GM18502 (cell line): ENCODE results near the gene RABGGTB.
"Not testable (repeated sequence)": the region's sequence is repeated elsewhere in the genome, so short reads cannot be mapped to it uniquely, and the experiment has no call there.

Experiments used
- ATAC-seq: cut with Tn5 transposase; IDR thresholded peaks from one replicate; pipeline ENCODE4 v1.9.1; 2021; ENCODE audit warnings: mild to moderate bottlenecking; ENCODE audit not compliant: unreplicated experiment, poor library complexity

RABGGTB gene

DNA sequence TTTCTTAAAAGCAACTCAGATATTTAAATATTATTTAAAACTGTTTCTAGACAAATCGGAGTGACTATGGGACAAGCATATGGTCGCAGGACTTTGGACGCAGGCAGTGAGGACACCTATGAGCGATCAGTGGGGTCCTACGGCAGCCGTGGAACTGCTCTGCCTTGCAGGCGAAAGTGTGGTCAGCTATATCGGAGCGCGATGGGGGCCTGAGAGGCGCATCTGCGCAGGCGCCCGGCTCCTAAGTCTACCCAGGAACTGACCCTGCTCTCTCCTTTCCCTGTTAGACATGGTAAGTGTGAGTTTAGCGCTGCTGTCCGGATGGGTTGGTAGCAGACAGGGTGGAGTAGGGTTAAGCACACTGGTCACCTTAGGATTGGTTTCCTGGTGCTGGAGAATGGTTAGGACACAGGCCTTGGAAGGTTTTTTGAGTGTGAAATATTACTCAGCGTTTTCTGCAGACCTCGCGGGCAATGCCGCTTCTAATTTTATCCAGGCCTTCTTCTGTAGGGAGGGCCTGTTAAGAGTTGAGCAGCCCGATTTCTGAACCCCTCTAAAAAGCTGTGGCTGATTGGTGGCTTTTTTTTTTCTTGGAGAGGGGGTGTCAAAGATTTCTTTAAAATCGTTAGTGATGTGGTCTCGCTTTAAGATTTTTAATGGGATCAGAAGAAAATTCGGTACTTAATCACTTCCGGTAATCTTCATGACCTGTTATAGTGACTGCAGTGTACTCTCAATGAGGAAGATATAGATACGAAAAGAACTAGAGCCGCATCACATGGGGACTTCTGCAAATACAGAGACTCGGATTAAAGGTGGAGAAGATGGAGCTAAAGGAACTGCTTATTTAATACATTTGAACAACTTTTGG lies at the start of gene RABGGTB:
TSS of gene RABGGTB (plus strand) at position 274 of the 871 bp plus-strand sequence. CDS start at position 290, 16 bp downstream.
- peak; percentile 68 for ATAC-seq

DNA sequence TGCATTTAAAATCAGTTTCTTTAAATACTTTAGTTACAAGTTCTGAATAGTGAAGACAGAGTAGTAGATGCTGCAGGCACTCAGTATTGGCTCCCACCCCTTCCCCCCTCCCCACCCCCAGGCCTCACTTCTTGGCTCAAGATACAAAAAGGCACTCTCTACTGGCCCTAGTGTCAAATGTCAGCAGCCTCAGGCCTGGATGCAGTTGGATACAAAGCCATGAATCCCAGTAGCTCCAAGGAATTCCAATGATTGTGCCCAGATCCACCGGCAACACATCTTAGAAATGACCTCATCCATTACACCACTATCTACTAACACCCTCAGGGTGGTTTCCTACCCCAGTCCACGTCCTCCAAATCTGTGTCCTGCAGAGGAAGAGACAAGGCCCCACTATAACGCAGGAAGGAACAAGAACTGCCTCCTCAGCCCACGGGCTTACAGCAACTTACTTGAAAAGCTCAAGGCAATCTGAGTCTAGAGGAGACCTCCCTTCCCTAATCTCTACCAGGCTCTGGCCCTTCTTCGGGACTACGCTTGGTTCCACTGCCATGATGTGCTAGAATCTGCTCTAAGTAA lies 43.9 kb upstream of the RABGGTB start:
- no peak for ATAC-seq

DNA sequence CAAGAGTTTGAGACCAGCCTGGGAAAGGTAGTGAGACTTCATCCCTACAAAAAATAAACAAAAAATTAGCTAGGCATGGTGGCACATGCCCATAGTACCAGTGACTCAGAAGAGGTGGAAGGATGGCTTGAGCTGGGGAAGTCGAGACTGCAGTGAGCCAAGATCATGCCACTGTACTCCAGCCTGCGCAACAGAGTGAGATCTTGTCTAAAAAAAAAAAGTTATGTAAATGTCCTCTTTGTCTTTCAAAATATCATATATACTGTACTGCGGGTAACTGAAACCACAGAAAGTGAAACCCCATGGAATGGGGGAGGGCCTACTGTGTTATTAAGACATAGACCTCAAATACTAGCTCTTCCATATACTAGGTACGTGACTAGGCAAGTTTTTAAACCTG lies 40.8 kb upstream of the RABGGTB start:
- peak; percentile 85 for ATAC-seq

DNA sequence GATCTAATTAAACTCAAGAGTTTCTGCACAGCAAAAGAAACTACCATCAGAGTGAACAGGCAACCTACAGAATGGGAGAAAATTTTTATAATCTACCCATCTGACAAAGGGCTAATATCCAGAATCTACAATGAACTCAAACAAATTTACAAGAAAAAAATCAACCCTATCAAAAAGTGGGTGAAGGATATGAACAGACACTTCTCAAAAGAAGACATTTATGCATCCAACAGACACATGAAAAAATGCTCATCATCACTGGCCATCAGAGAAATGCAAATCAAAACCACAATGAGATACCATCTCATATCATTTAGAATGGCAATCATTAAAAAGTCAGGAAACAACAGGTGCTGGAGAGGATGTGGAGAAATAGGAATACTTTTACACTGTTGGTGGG lies 28.8 kb upstream of the RABGGTB start:
- not testable (repeated sequence) for ATAC-seq

DNA sequence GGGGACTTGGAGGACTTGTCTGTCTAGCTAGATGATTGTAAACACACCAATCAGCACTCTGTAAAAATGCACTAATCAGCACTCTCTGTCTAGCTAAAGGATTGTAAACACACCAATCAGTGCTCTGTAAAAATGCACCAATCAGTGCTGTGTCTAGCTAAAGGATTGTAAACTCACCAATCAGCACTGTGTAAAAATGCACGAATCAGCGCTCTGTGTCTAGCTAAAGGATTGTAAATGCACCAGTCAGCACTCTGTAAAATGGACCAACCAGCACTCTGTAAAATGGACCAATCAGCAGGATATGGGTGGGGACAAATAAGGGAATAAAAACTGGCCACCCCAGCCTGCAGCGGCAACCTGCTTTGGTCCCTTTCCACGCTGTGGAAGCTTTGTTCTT lies 27.5 kb upstream of the RABGGTB start:
- ATAC-seq, result not testable (repeated sequence)

DNA sequence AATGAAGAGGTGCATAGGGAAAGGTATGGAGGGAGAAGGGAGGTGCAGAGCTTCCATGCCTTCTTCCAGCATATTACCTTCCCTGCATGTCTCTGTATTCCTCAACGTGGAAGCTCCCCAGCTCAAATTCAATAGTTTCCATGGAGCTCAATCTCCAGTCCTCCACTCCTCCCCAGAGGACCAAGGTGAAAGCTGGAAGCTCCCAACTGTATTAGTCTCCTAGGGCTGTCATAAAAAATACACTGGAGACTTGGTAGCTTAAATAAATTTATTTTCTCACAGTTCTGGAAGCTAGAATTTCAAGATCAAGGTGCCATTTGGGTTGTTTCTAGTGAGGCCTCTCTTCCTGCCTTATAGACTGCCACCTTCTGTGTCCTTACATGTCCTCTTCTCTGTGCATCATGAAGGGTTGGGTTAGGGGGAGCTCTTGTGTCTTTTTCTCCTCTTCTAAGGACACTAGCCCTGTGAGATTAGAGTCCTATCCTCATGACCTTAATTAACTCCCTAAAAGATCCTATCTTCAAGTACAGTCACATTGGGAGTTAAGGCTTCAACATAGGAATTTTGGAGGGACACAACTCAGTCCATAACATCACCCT lies 21.9 kb upstream of the RABGGTB start:
- peak; percentile 53 for ATAC-seq

DNA sequence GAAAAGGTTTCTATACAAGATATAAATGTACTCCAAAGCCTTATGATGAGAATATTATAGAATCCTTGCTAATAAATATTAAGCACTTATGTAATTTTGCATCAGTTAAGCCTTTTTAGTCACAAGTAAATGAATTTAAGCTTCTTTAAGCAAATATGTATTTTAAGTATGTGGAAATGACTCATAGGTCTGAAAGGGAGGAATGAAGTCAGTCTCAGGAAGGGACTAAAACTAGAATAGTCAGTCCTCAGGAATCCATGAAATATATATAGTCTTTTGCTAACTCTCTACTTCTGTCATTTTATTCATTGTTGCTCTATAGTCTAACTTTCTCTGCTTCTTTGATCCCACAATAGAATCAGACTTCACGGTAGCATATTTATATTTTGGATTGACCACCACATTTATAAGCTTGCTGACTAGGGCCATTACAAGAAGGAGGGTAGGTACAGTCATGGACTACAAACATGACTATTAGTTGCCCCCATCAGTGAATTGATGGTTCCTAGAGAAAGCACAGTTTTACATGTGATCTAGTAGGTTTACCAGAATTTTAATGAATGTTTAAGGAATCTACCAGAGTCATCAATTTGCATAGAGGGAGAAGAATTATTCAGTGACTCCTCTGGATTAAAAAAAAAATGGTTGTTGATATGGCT lies 20.2 kb upstream of the RABGGTB start:
- no peak for ATAC-seq

DNA sequence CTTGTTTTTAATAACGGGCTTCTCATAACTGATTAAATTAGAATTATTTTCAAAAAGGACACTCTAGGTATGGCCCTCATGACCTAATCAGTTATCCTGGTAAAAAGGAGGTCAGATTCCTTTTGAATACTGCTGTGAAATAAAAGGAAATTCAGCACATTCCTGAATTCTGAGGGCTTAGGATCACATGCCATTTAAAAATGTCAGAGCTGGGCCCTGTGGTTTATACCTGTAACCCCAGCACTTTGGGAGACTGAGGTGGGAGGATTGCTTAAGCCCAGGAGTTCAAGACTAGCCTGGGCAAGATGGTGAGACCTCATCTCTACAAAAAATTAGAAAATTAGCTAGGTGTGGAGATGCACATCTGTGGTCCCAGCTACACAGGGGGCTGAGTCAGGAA lies 18.0 kb upstream of the RABGGTB start:
- ATAC-seq, result no peak

DNA sequence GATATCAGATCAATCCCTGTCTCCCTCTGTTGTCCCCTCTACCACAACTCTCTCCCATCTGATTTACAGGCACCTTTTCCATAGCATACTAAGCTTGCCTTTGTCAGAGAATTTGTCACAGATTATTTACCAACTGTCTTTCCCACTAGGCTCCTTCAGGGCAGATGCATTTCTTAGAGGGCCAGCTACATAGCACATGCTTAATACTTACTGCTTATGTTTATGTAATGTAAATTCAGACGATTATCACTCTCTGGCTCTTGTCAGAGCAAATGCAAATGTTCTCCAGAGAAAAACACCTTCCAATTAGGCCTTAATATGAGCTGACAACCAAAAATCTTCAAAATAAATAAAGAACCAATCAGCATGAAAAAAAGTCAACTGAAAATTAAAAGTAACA lies 15.3 kb upstream of the RABGGTB start:
- no peak for ATAC-seq

DNA sequence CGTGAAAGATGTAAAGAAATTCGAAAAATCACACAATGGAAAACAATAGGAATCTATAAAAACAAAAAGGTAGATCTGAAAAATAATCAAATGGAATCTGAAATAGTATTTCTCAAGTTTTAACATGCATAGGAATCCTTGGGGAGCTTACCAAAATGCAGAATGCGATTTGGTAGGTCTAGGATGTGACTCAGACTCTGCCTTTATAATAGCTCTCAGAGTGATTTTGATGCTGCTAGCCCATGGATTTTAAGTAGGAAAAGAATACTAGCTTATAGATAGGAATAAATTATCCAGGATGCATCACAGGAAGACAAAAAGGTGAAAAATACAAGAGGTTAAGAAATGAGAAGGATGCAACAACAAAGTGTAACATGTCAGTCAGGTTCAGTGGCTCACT lies 14.1 kb upstream of the RABGGTB start:
- ATAC-seq, result no peak

DNA sequence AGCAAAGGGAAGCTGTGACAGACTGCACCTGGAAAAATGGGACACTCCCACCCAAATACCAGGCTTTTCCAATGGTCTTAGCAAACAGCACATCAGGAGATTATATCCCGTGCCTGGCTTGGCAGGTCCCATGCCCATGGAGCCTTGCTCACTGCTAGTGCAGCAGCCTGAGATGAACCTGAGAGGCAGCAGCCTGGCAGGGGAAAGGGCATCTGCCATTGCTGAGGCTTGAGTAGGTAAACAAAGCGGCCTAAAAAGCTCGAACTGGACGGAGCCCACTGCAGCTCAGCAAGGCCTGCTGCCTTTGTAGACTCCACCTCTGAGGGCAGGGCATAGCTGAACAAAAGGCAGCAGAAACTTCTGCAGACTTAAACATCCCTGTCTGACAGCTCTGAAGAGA lies 8.2 kb upstream of the RABGGTB start:
- ATAC-seq, result not testable (repeated sequence)

DNA sequence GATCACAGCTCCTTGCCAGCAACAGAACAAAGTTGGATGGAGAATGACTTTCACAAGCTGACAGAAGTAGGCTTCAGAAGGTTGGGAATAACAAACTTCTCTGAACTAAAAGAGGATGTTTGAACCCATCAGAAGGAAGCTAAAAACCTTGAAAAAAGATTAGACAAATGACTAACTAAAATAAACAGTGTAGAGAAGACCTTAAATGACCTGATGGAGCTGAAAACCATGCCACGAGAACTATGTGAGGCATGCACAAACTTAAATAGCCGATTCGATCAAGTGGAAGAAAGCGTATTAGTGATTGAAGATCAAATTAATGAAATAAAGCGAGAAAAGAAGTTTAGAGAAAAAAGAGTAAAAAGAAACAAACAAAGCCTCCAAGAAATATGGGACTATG lies 7.4 kb upstream of the RABGGTB start:
- not testable (repeated sequence) for ATAC-seq

DNA sequence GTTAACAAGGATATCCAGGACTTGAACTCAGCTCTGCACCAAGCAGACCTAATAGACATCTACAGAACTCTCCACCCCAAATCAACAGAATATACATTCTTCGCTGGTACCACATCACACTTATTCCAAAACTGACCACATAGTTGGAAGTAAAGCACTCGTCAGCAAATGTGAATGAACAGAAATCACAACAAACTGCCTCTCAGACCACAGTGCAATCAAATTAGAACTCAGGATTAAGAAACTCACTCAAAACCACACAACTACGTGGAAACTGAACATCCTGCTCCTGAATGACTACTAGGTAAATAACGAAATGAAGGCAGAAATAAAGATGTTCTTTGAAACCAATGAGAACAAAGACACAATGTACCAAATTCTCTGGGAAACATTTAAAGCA lies 5.9 kb upstream of the RABGGTB start:
- not testable (repeated sequence) for ATAC-seq

DNA sequence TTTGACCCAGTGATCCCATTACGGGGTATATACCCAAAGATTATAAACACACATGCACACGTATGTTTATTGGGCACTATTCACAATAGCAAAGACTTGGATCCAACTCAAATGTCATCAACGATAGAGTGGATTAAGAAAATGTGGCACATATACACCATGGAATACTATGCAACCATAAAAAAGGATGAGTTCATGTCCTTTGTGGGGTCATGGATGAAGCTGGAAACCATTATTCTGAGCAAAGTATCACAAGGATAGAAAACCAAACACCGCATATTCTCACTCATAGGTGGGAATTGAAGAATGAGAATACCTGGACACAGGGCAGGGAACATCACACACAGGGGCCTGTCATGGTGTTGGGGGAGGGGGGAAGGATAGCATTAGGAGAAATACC lies 2.1 kb upstream of the RABGGTB start:
- not testable (repeated sequence) for ATAC-seq

DNA sequence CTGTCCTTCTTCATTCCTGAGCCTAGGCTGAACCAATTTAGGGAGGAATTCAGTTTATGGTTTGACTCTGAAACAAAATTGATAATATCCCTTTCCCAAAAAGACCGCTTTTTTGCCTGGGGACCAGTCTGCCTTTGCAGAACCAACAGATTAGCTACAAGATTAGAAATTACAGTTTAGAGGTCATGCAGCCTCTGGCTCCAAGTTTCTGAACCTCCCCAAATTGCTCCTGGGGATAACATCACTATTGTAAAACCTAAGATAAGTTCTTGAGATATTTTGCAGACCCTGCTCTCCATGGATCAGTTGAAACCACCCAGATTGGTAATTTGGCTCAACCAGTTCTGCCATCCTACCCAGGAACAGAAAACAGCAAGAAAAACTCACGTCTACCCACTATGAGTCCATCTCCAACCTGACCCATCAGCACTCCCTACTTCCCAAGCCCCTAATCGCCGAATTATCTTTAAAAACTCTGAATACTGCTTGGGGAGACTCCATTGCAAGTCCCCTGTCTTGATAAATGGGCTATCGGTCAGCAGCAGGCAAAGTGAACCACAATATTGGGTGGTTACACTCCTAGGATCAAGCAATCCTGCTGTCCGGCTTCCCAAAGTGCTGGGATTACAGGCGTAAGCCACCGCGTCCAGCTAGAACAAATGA lies 605 bp upstream of the RABGGTB start:
- peak; percentile 16 for ATAC-seq

DNA sequence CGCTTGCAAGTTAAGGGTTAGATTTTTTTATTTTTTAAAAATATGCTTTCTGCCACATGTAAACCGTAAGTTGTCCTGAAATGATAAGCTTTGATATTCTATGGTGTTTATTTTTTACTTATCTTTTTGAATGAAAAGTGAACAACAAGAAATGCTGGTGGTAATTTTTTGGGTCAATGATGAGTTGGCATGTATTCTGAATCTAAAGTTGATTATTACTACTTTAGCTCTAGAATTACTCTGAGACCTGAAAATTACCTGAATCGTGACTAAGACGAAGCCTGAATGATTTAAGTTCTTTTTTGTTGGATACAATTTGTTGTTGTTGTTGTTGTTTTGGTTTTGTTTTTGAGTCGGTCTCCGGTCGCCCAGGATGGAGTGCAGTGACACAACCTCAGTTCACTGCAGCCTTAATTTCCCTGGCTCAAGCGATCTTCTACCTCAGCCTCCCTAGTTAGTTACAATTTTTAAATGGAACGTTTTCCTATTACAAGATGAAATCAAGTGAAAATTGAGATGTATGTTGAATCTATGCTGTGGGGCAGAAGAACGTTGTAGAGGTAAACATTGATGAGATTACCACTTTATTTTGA lies 941 bp downstream of the RABGGTB start:
- ATAC-seq, result no peak

DNA sequence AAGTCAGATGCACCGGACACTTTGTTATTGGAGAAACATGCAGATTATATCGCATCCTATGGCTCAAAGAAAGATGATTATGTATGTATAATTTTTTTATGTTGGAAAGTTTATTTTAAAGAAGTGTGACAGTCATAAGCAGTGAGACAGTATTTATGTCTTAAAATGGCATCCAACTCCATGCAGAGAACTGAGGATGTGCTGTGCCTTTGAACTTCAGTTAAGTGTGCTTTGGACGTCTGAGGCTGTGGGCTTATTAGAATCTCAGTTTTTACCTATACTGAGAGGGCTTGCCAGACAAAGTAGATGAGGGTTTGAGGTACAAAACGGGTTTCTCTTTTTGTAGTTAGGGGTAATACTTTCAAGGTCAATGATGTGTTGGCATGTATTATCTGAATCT lies 1.5 kb downstream of the RABGGTB start:
- ATAC-seq, result no peak

DNA sequence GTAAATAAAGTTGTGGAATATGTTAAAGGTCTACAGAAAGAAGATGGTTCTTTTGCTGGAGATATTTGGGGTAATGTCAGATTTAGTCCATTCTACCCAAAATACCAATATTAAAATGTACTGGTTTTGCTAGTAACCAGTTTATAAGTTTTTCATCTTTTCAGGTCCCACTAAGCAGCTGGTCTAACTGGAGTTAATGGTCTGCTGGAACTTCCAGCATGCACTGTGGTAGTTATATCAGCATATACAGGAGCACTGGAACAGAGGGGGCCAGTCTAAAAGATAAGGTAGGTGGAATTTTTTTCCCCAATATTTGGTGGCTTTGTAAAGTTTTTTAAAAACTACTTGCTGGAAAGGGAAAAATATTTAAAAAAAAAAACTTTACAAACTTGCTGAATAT lies 3.9 kb downstream of the RABGGTB start:
- ATAC-seq, result no peak

DNA sequence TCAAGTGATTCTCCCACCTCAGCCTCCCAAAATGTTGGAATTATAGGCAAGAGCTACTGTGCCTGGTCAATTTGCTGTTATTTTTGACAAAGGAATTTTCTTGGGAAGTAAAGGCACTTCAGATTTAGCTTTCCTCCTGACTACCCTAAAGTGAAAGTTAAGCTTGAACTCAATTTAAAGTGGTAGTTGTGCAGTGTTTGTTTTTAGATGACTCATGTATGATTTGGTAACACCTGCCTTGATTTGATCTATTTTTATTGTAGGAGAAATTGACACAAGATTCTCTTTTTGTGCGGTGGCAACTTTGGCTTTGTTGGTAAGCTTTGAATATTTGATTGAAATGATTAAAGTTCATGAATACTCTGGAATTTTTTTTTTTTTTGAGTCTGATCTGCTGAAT lies 5.0 kb downstream of the RABGGTB start:
- no peak for ATAC-seq

DNA sequence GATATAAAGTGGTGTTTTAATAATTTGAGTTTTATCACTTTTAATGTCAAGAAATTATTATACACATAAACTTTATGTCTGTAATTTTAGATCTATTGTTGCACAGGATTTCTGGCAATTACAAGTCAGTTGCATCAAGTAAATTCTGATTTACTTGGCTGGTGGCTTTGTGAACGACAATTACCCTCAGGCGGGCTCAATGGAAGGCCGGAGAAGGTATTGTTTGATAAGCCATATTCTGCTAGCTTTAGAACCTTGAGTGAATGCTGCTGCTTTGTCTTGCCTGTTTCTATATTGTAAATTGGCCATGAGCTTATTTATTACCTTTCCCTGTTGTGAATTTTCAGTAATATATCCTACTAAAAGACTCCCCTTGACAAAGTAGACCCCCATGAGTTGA lies 6.0 kb downstream of the RABGGTB start:
- ATAC-seq, result no peak
